Measurements from ENCODE around the gene ZFYVE1. TPM values are rescaled to one million over a fixed set of nuclear protein-coding genes. Genes with fewer than 3 reads are reported as not detected.
"Not testable (repeated sequence)": the region's sequence is repeated elsewhere in the genome, so short reads cannot be mapped to it uniquely, and the experiment has no call there.

Gene ZFYVE1, protein sequence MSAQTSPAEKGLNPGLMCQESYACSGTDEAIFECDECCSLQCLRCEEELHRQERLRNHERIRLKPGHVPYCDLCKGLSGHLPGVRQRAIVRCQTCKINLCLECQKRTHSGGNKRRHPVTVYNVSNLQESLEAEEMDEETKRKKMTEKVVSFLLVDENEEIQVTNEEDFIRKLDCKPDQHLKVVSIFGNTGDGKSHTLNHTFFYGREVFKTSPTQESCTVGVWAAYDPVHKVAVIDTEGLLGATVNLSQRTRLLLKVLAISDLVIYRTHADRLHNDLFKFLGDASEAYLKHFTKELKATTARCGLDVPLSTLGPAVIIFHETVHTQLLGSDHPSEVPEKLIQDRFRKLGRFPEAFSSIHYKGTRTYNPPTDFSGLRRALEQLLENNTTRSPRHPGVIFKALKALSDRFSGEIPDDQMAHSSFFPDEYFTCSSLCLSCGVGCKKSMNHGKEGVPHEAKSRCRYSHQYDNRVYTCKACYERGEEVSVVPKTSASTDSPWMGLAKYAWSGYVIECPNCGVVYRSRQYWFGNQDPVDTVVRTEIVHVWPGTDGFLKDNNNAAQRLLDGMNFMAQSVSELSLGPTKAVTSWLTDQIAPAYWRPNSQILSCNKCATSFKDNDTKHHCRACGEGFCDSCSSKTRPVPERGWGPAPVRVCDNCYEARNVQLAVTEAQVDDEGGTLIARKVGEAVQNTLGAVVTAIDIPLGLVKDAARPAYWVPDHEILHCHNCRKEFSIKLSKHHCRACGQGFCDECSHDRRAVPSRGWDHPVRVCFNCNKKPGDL
- total RNA-seq, result 1 to 10 TPM; 9.9 TPM

DNA sequence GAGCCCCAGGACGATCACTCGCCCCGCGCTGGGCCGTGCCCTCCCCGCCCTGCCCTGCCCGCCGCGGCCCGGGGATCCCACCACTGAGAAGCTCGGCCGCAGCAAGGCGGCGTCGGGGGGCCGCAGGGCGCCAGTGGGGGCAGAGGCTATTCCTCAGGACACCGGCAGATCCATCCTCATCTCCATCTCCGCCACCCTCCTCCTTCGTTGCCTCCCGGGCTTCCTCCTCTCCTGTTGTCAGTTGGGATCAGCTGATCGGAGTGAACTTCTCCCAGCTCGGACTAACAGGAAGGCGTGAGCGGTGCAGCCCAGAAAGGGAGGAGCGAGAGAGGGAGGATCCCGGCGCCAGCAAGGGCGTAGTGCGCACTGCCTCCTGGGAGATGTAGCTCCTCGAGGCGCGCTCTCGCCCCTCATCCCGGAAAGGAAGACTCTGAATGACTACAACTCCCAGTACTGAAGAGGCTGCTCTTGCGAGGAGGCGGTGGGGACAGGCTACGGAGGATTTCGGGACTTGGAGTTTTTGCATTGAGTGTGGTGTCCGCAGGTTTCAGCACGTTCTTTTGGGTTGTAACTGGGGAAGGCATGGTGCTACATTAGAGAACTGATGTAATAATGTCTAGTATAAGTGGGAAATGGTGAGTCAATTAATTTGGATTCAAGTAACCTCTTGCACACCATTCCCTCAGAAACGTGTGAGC is at the start of gene ZFYVE1:
ZFYVE1 (minus strand) TSS at position 262 of the 698 bp plus-strand sequence. CDS start 2,598 bp downstream, outside the sequence.
- Mint-ChIP-seq H3K36me3 (peaks cover 16% of the 10 kb centered on the region), H3K9me3 (no peaks in the 10 kb centered on the region), H3K27me3 (no peaks in the 10 kb centered on the region), H3K4me3 (peak within 1 kb of the TSS; percentile 93), H3K4me1 (ENCODE audit: low read depth) (peaks cover 37% of the 10 kb centered on the region), H3K27ac (peak within 1 kb of the TSS; percentile 83)
- DNase-seq, result peak; percentile 96
- ChIA-PET CTCF (interaction anchor here (0.5 to 2.1 kb wide), 5 partner anchors 13 to 79 kb away, joined by 4 to 10 read pairs (median 5); partner anchors contain the start of gene RBM25), POLR2A (interaction anchor here (0.7 to 2.6 kb wide), 7 partner anchors 13 to 101 kb away, joined by 3 to 19 read pairs (median 3); partner anchors contain the start of genes DCAF4 and RBM25)
- intact Hi-C loops (cut with micrococcal nuclease), result loop anchor here (1.0 to 2.0 kb wide), 4 partner anchors 13 to 109 kb away; partner anchors contain the start of genes DCAF4, PSEN1 and RBM25

DNA sequence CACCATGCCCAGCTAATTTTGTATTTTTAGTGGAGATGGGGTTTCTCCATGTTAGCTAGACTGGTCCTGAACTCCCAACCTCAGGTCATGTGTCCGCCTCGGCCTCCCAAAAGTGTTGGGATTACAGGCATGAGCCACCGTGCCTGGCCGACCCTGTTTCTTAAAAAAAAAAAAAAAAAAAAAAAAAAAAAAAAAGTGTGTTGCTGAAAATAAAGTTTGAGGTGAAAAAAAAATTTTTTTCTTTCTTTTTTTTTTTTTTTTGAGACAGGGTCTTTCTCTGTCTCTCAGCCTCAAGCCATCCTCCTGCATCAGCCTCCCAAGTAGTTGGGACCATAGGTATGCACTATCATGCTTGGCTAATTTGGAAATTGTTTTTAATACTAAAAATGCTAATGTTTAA is 42.7 kb upstream of the ZFYVE1 start:
- DNase-seq, result no peak
- H3K27ac Mint-ChIP-seq, result no peak overlapping the region
- H3K9me3 Mint-ChIP-seq, result no peaks in the 10 kb centered on the region
- intact Hi-C loops (cut with micrococcal nuclease), result no loop called here
- no peak overlapping the region for H3K4me3 Mint-ChIP-seq
- POLR2A ChIA-PET, result interaction anchor here (1.1 kb wide), 1 partner anchor 11 kb away, joined by 3 read pairs; the partner anchor contains the start of gene RBM25
- peaks cover 24% of the 10 kb centered on the region for H3K36me3 Mint-ChIP-seq
- peaks cover 27% of the 10 kb centered on the region for H3K4me1 Mint-ChIP-seq (ENCODE audit: low read depth)
- CTCF ChIA-PET, result no interaction called here
- no peaks in the 10 kb centered on the region for H3K27me3 Mint-ChIP-seq

DNA sequence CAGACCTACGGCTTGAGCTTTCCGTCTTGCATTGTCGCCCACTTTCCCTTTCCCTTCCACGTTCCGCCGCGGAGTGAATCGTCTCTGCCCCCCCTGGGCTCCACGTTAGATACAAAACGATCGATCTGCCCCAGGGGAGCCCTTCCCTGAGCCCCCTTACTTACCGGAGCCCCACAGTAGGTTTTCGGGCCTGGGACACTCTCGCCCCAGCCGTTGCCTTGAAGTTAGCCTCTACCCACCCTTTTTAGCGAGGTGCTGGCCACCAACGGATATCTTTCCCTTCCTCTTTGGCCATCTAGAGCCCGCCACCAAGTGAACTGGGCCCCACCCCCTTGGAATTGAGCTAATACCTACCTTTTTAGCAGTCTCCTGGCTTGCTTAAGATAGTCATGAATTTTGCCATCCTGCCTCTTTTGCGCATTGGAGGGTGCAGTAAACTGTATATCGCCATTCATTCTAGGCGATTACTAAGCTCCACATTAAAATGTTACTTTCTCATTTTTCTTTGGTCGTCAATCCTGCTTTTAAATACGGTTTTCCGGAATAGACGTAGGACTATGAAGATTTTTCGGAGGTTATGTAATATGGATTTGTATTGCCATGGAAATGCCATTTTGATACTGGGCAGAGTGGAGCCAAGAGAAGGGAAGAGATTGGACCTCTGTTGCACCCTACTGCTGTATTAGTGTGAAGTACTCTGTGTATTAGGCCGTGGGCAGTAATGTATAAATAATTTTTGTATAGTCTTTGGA is 32.2 kb upstream of the ZFYVE1 start:
- Mint-ChIP-seq H3K4me1 (ENCODE audit: low read depth) (peaks cover 40% of the 10 kb centered on the region), H3K9me3 (no peaks in the 10 kb centered on the region), H3K36me3 (peaks cover 28% of the 10 kb centered on the region), H3K27ac (no peak overlapping the region), H3K4me3 (no peak overlapping the region), H3K27me3 (no peaks in the 10 kb centered on the region)
- DNase-seq, result no peak
- ChIA-PET CTCF (interaction anchor here (1.1 to 2.3 kb wide), 4 partner anchors 32 to 413 kb away, joined by 3 to 10 read pairs (median 4); partner anchors contain the start of gene ZFYVE1), POLR2A (interaction anchor here (0.6 to 2.6 kb wide), 16 partner anchors 8 to 729 kb away, joined by 3 to 19 read pairs (median 4); partner anchors contain the start of genes ACOT2, NUMB, PSEN1 and RIOX1)
- intact Hi-C loops (cut with micrococcal nuclease), result loop anchor here (1.0 to 10.0 kb wide), 8 partner anchors 32 to 1246 kb away; partner anchors contain the start of genes ABCD4, ALDH6A1, DCAF4 and LIN52

DNA sequence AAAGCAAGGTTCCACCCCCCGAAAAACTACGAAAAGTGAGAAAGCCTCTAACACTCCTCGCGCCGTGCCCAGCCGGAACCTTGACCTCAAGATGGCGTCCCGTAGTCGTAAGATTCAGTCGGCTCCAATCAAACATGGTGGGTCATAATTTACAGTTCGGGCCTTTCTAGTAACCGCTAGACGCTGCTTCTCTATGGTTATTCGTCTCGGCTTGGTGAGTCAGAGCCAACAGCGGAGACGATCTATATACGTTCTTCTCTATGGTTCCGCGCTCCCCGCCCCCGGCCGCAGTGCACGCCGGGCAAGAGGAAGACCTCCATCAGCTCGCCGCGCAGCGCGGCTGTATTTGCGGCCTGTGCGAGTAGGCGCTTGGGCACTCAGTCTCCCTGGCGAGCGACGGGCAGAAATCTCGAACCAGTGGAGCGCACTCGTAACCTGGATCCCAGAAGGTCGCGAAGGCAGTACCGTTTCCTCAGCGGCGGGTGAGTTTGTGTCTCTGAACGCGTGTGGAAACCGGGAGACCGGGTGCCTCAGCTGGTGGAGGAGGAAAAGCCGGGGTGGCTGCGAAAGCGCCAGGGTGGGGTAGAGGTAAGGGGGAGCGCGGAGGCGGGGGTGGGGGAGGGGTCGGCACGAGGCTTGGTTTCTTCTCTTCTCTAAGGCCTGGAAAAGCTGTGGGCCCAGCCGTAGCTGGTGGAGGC is 31.5 kb upstream of the ZFYVE1 start, which contains the start of gene RBM25:
RBM25 (plus strand) TSS at position 311 of the 698 bp plus-strand sequence. CDS start 13,108 bp downstream, outside the sequence.
- Mint-ChIP-seq H3K4me1 (ENCODE audit: low read depth) (peaks cover 34% of the 10 kb centered on the region), H3K36me3 (peaks cover 25% of the 10 kb centered on the region), H3K4me3 (no peak within 1 kb of the TSS), H3K27me3 (no peaks in the 10 kb centered on the region), H3K9me3 (no peaks in the 10 kb centered on the region), H3K27ac (no peak within 1 kb of the TSS)
- CTCF ChIA-PET, result interaction anchor here (1.1 to 2.3 kb wide), 4 partner anchors 31 to 413 kb away, joined by 3 to 10 read pairs (median 4); partner anchors contain the start of gene ZFYVE1
- POLR2A ChIA-PET, result interaction anchor here (0.5 to 2.6 kb wide), 19 partner anchors 9 to 1704 kb away, joined by 3 to 19 read pairs (median 3); partner anchors contain the start of genes ACOT2, NUMB, PSEN1 and RIOX1
- intact Hi-C loops (cut with micrococcal nuclease), result loop anchor here (1.0 to 10.0 kb wide), 8 partner anchors 31 to 1246 kb away; partner anchors contain the start of genes ABCD4, ALDH6A1, DCAF4 and LIN52
- peak; percentile 97 for DNase-seq

DNA sequence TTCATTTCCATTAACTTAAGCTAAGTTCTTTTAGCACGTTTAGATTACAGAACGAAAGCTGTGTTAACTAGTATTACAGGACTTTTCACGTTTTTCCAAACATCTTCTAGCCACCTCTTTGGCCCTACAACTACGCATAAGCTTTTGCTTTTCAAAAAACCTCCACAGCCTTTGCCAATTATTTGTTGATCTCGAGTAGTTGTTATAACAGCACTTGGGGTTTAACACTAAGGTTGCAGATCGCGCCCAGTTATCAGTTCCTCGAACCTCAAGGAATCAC is 31.0 kb upstream of the ZFYVE1 start:
- no peak for DNase-seq
- Mint-ChIP-seq H3K4me3 (no peak overlapping the region), H3K4me1 (ENCODE audit: low read depth) (peaks cover 32% of the 10 kb centered on the region), H3K36me3 (peaks cover 24% of the 10 kb centered on the region), H3K27me3 (no peaks in the 10 kb centered on the region), H3K27ac (no peak overlapping the region), H3K9me3 (no peaks in the 10 kb centered on the region)
- intact Hi-C loops (cut with micrococcal nuclease), result loop anchor here (1.0 to 10.0 kb wide), 8 partner anchors 31 to 1247 kb away; partner anchors contain the start of genes ABCD4, ALDH6A1, DCAF4 and LIN52
- CTCF ChIA-PET, result interaction anchor here (1.2 to 2.3 kb wide), 3 partner anchors 31 to 414 kb away, joined by 4 to 10 read pairs (median 4); partner anchors contain the start of gene ZFYVE1
- POLR2A ChIA-PET, result interaction anchor here (0.6 to 2.6 kb wide), 13 partner anchors 10 to 1705 kb away, joined by 3 to 19 read pairs (median 4); partner anchors contain the start of genes ACOT2, NUMB, PSEN1 and RIOX1

DNA sequence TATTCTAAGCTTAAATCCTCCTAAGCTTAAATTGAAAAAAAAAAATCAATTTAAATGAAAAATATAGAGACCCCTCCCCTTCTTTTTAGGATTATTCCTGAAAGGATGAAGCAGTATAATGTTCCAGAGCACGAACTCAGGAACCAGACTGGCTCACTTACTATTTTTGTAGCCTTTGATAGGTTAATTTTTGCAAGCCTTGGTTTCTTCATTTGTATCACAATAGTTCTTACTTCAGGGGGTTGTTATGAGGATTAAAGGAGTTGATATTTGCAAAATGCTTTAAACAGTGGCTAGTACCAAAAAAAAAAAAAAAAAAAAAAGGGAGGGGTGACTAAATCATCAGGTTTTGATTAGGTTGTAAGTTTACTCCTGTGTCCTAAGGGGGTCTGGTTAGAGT is 28.3 kb upstream of the ZFYVE1 start:
- Mint-ChIP-seq H3K4me3 (no peak overlapping the region), H3K36me3 (peaks cover 7% of the 10 kb centered on the region), H3K4me1 (ENCODE audit: low read depth) (peaks cover 10% of the 10 kb centered on the region), H3K27ac (no peak overlapping the region), H3K27me3 (no peaks in the 10 kb centered on the region), H3K9me3 (no peaks in the 10 kb centered on the region)
- intact Hi-C loops (cut with micrococcal nuclease), result loop anchor here (5.0 to 10.0 kb wide), 2 partner anchors 43 to 1250 kb away; partner anchors contain the start of gene ABCD4
- POLR2A ChIA-PET, result no interaction called here
- DNase-seq, result no peak
- CTCF ChIA-PET, result no interaction called here

DNA sequence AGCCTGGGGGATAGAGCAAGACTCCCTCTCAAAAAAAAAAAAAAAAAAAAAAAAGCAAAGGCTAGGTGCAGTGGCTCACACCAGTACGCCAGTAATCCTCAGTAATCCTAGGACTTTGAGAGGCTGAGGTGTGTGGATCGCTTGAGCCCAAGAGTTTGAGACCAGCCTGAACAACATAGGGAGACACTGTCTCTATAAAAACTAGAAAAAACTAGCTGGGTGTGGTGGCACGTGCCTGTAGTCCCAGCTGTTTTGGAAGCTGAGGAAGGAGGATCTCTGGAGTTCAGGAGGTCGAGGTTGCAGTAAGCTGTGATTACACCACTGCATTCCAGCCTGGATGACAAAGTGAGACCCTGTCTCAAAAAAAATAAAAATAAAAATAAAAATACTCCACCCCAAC is 22.5 kb upstream of the ZFYVE1 start:
- ChIA-PET POLR2A (no interaction called here), CTCF (no interaction called here)
- Mint-ChIP-seq H3K4me1 (ENCODE audit: low read depth) (no peaks in the 10 kb centered on the region), H3K36me3 (no peaks in the 10 kb centered on the region), H3K27ac (no peak overlapping the region), H3K27me3 (no peaks in the 10 kb centered on the region), H3K9me3 (no peaks in the 10 kb centered on the region), H3K4me3 (no peak overlapping the region)
- DNase-seq, result no peak
- intact Hi-C loops (cut with micrococcal nuclease), result no loop called here

DNA sequence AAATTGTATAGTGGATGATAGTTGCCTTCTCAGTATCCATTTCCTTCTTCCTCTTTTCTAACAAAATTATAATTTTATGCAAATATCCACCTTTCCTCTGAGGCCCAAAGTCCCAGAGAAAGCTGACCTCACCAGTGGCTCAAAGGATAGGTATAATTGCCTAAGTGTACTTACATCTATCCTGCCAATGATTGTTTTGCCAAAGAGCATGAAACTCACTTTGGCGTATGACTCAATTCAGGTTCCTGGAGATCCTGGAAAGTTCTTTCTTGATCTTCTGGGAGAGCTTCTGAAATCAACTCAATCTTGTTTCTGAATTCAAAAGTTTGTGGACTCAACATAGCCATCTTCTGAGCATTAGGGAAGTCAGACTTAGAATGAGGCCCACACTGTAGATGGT is 20.9 kb upstream of the ZFYVE1 start:
- H3K27ac Mint-ChIP-seq, result no peak overlapping the region
- no peaks in the 10 kb centered on the region for H3K4me1 Mint-ChIP-seq (ENCODE audit: low read depth)
- H3K36me3 Mint-ChIP-seq, result no peaks in the 10 kb centered on the region
- intact Hi-C loops (cut with micrococcal nuclease), result no loop called here
- CTCF ChIA-PET, result no interaction called here
- POLR2A ChIA-PET, result no interaction called here
- H3K27me3 Mint-ChIP-seq, result no peaks in the 10 kb centered on the region
- no peak overlapping the region for H3K4me3 Mint-ChIP-seq
- no peaks in the 10 kb centered on the region for H3K9me3 Mint-ChIP-seq
- no peak for DNase-seq

DNA sequence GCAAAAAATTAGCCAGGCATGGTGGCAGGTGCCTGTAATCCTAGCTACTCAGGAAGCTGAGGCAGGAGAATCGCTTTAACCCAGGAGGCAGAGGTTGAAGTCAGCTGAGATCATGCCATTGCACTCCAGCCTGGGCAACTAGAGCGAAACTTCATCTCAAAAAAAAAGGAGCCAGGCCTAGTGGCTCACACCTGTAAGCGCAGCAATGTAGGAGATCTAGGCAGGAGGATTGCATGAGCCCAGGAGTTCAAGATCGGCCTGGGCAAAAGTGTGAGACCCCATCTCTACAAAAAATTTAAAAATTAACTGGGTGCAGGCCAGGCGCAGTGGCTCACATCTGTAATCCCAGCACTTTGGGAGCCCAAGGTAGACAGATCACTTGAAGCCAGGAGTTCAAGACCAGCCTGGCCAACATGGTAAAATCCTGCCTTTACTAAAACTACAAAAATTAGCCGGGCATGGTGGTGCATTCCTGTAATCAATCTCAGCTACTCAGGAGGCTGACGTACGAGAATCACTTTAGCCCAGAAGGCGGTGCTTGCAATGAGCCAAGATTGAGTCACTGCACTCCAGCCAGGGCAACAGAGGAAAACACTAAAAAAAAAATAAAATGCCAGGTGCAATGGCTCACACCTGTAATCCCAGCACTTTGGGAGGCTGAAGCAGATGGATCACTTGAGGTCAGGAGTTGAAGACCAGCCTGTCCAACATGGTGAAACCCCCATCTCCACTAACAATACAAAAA is 10.0 kb upstream of the ZFYVE1 start:
- CTCF ChIA-PET, POLR2A ChIA-PET, H3K36me3 Mint-ChIP-seq: not testable (repeated sequence)

DNA sequence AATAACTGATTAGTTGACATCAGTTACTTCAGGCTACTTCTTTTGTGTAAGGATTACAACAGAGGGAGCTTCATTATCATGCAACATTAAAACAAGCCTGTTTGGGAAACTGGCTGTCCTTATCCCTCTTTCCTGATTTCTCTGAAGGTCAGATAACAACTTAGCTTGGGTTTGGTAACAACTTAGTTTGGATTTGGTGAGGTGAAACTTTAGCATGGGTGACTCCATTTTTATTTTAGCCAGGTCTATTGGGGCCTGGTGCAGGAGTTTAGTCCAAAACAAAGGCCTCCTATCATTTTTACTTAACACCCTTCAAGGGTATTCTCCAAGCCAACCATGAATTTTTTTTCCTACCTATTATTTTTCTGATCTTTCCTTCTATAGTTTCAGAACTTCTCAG is 1.1 kb upstream of the ZFYVE1 start:
- peaks cover 28% of the 10 kb centered on the region for H3K4me1 Mint-ChIP-seq (ENCODE audit: low read depth)
- intact Hi-C loops (cut with micrococcal nuclease), result loop anchor here (1.0 to 2.0 kb wide), 4 partner anchors 14 to 108 kb away; partner anchors contain the start of genes DCAF4, PSEN1 and RBM25
- no peaks in the 10 kb centered on the region for H3K9me3 Mint-ChIP-seq
- DNase-seq, result no peak
- H3K4me3 Mint-ChIP-seq, result peak overlapping the region; percentile 93
- POLR2A ChIA-PET, result interaction anchor here (2.6 kb wide), 1 partner anchor 30 kb away, joined by 19 read pairs; the partner anchor contains the start of gene RBM25
- H3K27me3 Mint-ChIP-seq, result no peaks in the 10 kb centered on the region
- peaks cover 12% of the 10 kb centered on the region for H3K36me3 Mint-ChIP-seq
- peak overlapping the region; percentile 83 for H3K27ac Mint-ChIP-seq
- CTCF ChIA-PET, result interaction anchor here (1.1 to 2.1 kb wide), 2 partner anchors 31 to 79 kb away, joined by 5 to 10 read pairs; partner anchors contain the start of gene RBM25

More for the DNA sequence above, 10.0 kb upstream of the ZFYVE1 start:
- H3K4me1 Mint-ChIP-seq (ENCODE audit: low read depth); intact Hi-C loops (cut with micrococcal nuclease); H3K27ac Mint-ChIP-seq; H3K9me3 Mint-ChIP-seq; H3K4me3 Mint-ChIP-seq; H3K27me3 Mint-ChIP-seq; DNase-seq: not testable (repeated sequence)

Measured in activated CD4-positive, alpha-beta memory T cell treated with anti-CD3 and anti-CD28 coated beads for 36 hours (primary cell).